Stimulated activated CD8-positive, alpha-beta memory T cell treated with anti-CD3 and anti-CD28 coated beads, Interleukin-15, amount 100 ng/mL, for 1 hour (primary cell): Measurements from ENCODE around the gene OLFM2.
"Not testable (repeated sequence)": the region's sequence is repeated elsewhere in the genome, so short reads cannot be mapped to it uniquely, and the experiment has no call there.

Experiments used
- DNase-seq: peaks from one replicate; pipeline ENCODE4 v3.0.0-alpha.2; 2020; ENCODE audit warnings: low read depth

The OLFM2 gene

GRCh38 chr19:9941671-9942070 is 5.4 kb upstream of the OLFM2 start:
- DNase-seq, result no peak

GRCh38 chr19:9941231-9941630 is 4.9 kb upstream of the OLFM2 start:
- DNase-seq, result no peak

GRCh38 chr19:9940778-9941177 is 4.5 kb upstream of the OLFM2 start:
- DNase-seq, result no peak

- DNase-seq, result no peak
Measured at GRCh38 chr19:9939301-9939913, 3.1 kb upstream of the OLFM2 start.

- no peak for DNase-seq
Measured at GRCh38 chr19:9937001-9937411, 691 bp upstream of the OLFM2 start.

GRCh38 chr19:9935506-9936325 is 599 bp downstream of the OLFM2 start:
- no peak for DNase-seq

GRCh38 chr19:9934132-9934950 is 2.0 kb downstream of the OLFM2 start:
- peak; percentile 71 for DNase-seq

GRCh38 chr19:9932835-9933234 is 3.5 kb downstream of the OLFM2 start:
- DNase-seq, result no peak

- no peak for DNase-seq
Measured at GRCh38 chr19:9931629-9932028, 4.7 kb downstream of the OLFM2 start.

- no peak for DNase-seq
Measured at GRCh38 chr19:9923440-9923839, 12.9 kb downstream of the OLFM2 start.

GRCh38 chr19:9922782-9923379 is 13.4 kb downstream of the OLFM2 start:
- DNase-seq, result not testable (repeated sequence)

- no peak for DNase-seq
Measured at GRCh38 chr19:9917321-9917720, 19.0 kb downstream of the OLFM2 start.

GRCh38 chr19:9916719-9917118 is 19.6 kb downstream of the OLFM2 start:
- no peak for DNase-seq

GRCh38 chr19:9914315-9915207 is 21.8 kb downstream of the OLFM2 start:
- peak; percentile 58 for DNase-seq

- no peak for DNase-seq
Measured at GRCh38 chr19:9914001-9914314, 22.4 kb downstream of the OLFM2 start.

GRCh38 chr19:9913237-9914000 is 22.9 kb downstream of the OLFM2 start:
- DNase-seq, result no peak

- no peak for DNase-seq
Measured at GRCh38 chr19:9912551-9913236, 23.6 kb downstream of the OLFM2 start.

GRCh38 chr19:9911524-9912185 is 24.7 kb downstream of the OLFM2 start:
- no peak for DNase-seq

GRCh38 chr19:9910625-9911024 is 25.7 kb downstream of the OLFM2 start:
- DNase-seq, result no peak

- no peak for DNase-seq
Measured at GRCh38 chr19:9909251-9909650, 27.1 kb downstream of the OLFM2 start.
